ENCODE measurements around the gene E2F3.

E2F3 gene

DNA sequence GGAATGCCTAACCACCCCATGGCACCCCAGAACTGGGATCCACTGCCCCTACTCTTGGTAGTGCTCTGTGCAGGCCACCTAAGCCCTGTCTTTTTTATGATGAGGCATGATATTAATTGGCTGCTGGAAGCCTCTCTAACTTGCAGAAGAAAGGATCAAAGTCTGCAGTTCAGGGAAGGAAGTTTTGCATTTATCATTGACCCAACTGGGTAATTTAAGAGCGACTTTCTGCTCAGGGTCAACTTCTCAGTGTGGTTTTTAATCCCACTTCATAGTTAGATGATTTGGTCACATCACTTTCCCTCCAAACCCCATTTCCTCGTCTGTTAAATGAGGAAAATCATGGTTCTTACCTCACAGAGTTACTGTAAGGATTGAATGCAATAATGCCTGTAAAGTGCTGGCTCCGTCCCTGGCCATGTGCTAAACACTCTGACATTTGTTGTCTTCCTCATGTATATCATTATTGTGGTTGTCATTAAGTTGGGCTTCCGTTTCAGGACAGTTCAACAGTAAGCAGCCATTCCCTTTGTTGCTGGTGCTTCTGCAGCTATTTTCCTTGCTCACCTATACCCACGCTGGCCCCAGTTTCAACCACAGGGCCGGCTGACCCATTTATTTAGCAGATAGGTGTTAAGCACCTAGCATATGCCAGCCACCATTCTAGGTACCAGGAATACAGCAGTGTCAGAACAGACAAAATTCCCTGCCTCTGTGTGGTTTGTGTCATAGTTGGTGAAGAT, 14.2 kb downstream of the E2F3 start:
- no peak for TF ChIP-seq CTCF (IDR thresholded peaks at IDR 0.05; ENCODE audit: insufficient read depth, missing control alignments)
- no peak for DNase-seq (ENCODE audit: insufficient read length, low spot score)
- FAIRE-seq, result no peak

- DNase-seq (ENCODE audit: insufficient read length, low spot score) (no peak), FAIRE-seq (no peak)
- no peak for TF ChIP-seq CTCF (IDR thresholded peaks at IDR 0.05; ENCODE audit: insufficient read depth, missing control alignments)
Measured at GRCh38 chr6:20416567-20417345, 15.1 kb downstream of the E2F3 start.

- FAIRE-seq (no peak), DNase-seq (ENCODE audit: insufficient read length, low spot score) (no peak)
- no peak for TF ChIP-seq CTCF (IDR thresholded peaks at IDR 0.05; ENCODE audit: insufficient read depth, missing control alignments)
Measured at GRCh38 chr6:20417819-20418218, 16.1 kb downstream of the E2F3 start.

DNA sequence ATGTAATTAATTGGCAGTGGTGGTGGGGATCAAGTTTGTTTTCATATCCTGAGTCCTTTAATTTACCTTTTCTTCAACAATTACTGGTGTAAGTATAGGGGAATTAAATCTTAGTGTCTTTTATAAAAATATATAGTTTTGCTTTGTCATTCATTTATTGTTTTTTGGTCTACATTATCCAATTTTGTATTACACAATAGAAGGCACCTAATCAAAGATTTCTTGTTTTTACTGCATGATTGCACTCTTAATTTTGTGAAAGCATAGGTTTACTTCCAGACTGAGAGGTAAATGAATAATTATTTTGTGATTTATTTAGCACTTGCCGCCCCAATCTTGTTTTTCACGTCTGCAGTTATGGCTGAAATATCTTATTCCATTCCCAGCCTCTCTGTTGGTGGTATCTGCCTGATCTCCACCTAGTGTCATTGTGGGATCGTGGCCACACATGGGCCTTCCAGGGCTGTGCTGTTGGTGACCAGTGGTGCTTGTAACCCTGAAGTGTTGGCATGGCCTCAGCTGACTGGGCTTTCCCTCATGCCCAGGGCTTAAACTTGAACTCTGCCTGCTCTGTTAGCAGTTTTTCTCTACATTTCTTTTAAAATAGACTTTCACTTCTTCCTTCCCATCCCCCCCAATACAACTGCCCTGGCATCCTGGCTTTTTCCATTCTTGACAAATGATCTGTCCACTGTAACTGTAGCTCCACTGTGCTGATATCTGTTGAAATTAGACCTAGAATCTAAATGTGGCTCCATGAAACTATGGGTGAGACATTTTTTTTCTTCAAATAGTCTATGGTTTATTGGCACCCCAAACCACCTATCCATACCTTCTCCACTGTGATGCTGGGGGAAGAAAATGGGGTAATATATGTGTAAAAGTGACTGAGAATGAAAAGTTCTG, 24.8 kb downstream of the E2F3 start:
- no peak for TF ChIP-seq CTCF (IDR thresholded peaks at IDR 0.05; ENCODE audit: insufficient read depth, missing control alignments)
- FAIRE-seq, result no peak

GRCh38 chr6:20427856-20428255, 26.2 kb downstream of the E2F3 start:
- DNase-seq (ENCODE audit: insufficient read length, low spot score), result no peak
- no peak for TF ChIP-seq CTCF (IDR thresholded peaks at IDR 0.05; ENCODE audit: insufficient read depth, missing control alignments)
- FAIRE-seq, result no peak

More for the DNA sequence above, 24.8 kb downstream of the E2F3 start:
- DNase-seq (ENCODE audit: insufficient read length, low spot score), result no peak

DNA sequence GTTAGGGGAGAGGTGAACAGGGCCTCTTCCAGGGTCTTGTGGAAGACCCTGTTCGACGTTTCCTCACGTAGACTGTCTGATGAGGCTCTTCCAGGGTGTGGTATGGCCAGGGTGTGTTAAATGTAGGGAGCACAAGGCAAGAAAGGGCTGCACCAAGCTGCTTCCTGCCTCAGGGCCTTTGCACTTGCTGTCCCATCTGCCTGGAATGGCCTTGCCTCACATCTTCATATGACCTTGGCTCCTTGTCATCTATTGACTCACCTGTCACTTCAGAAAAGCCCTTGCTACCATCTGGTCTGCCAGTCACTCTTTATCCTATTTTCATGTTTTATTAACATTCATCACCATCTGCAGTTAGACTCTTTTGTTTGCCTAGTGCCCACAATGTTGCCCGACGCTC, 31.0 kb downstream of the E2F3 start:
- DNase-seq (ENCODE audit: insufficient read length, low spot score) (no peak), FAIRE-seq (no peak)
- TF ChIP-seq CTCF (IDR thresholded peaks at IDR 0.05; ENCODE audit: insufficient read depth, missing control alignments), result no peak
